Dendritic cell treated with granulocyte-macrophage colony-stimulating factor and Interleukin-4, amounts not matched to agents 40 ng/mL and 50 ng/mL, for 4 days (primary cell): ENCODE data around the gene FGFRL1.
"Not testable (repeated sequence)": the region's sequence is repeated elsewhere in the genome, so short reads cannot be mapped to it uniquely, and the experiment has no call there.

Experiments used
- H3K27ac Mint-ChIP-seq: one replicate; pipeline ENCODE4 v1.8.0; 2022; ENCODE audit warnings: mild to moderate bottlenecking, mixed read lengths
- H3K27me3 Mint-ChIP-seq: one replicate; pipeline ENCODE4 v1.8.0; 2022; ENCODE audit warnings: mild to moderate bottlenecking, mixed read lengths
- H3K36me3 Mint-ChIP-seq: one replicate; pipeline ENCODE4 v1.8.0; 2022; ENCODE audit warnings: low read depth, mixed read lengths
- H3K4me1 Mint-ChIP-seq: one replicate; pipeline ENCODE4 v1.8.0; 2022; ENCODE audit warnings: low read depth, mixed read lengths
- H3K4me3 Mint-ChIP-seq: one replicate; pipeline ENCODE4 v1.8.0; 2022; ENCODE audit warnings: mild to moderate bottlenecking, moderate library complexity, mixed read lengths
- H3K9me3 Mint-ChIP-seq: one replicate; pipeline ENCODE4 v1.8.0; 2022; ENCODE audit warnings: mixed read lengths
- intact Hi-C: fragments of 100-400 bp; cut with micrococcal nuclease; formaldehyde crosslinking; loops from one replicate; pipeline ENCODE4 v1.15.0; 2022

The FGFRL1 gene

DNA sequence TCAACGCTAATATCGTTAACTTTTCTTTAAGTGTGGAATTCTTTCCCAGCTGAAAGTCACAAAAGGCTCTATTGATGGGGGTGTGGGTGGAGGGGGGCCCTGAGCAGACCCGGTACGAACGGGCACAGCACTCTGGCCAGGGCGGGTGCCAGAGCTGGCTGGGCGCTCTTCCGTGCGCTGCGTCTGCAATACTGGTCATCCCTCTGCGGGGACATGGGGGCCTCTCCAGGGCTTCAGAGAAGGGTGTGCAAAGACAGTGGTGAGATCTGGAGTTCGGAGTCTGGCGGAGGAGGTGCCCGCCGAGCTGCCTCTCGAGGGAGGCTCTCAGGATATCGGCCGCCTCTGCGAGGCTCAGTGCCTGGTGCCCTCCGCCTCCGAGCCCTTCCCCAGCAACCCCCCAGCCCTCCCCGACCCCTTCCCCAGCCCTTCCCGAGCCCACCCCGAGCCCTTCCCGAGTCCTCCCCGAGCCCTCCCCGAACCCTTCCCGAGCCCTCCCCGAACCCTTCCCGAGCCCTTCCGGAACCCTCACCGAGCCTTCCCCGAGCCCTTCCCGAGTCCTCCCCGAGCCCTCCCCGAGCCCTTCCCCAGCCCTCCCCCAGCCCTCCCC is 34.3 kb downstream of the FGFRL1 start:
- Mint-ChIP-seq H3K4me3 (no peak overlapping the region), H3K27ac (no peak overlapping the region), H3K4me1 (peaks cover 44% of the 10 kb centered on the region), H3K9me3 (no peaks in the 10 kb centered on the region), H3K27me3 (peaks cover 46% of the 10 kb centered on the region), H3K36me3 (no peaks in the 10 kb centered on the region)
- intact Hi-C loops, result no loop called here

GRCh38 chr4:1046581-1047011 is 35.2 kb downstream of the FGFRL1 start:
- H3K27ac Mint-ChIP-seq, intact Hi-C loops, H3K36me3 Mint-ChIP-seq, H3K9me3 Mint-ChIP-seq, H3K4me3 Mint-ChIP-seq: not testable (repeated sequence)
- peaks cover 48% of the 10 kb centered on the region for H3K27me3 Mint-ChIP-seq
- peaks cover 44% of the 10 kb centered on the region for H3K4me1 Mint-ChIP-seq

GRCh38 chr4:1047106-1047975 is 35.9 kb downstream of the FGFRL1 start:
- intact Hi-C loops, result no loop called here
- H3K27ac Mint-ChIP-seq, result no peak overlapping the region
- no peaks in the 10 kb centered on the region for H3K36me3 Mint-ChIP-seq
- H3K4me1 Mint-ChIP-seq, result peaks cover 44% of the 10 kb centered on the region
- peaks cover 49% of the 10 kb centered on the region for H3K27me3 Mint-ChIP-seq
- no peak overlapping the region for H3K4me3 Mint-ChIP-seq
- no peaks in the 10 kb centered on the region for H3K9me3 Mint-ChIP-seq

- Mint-ChIP-seq H3K36me3 (no peaks in the 10 kb centered on the region), H3K4me1 (peaks cover 41% of the 10 kb centered on the region), H3K27ac (no peak overlapping the region), H3K9me3 (no peaks in the 10 kb centered on the region), H3K4me3 (no peak overlapping the region), H3K27me3 (peaks cover 56% of the 10 kb centered on the region)
- intact Hi-C loops, result no loop called here
Observed at GRCh38 chr4:1047976-1048772, 36.7 kb downstream of the FGFRL1 start.

DNA sequence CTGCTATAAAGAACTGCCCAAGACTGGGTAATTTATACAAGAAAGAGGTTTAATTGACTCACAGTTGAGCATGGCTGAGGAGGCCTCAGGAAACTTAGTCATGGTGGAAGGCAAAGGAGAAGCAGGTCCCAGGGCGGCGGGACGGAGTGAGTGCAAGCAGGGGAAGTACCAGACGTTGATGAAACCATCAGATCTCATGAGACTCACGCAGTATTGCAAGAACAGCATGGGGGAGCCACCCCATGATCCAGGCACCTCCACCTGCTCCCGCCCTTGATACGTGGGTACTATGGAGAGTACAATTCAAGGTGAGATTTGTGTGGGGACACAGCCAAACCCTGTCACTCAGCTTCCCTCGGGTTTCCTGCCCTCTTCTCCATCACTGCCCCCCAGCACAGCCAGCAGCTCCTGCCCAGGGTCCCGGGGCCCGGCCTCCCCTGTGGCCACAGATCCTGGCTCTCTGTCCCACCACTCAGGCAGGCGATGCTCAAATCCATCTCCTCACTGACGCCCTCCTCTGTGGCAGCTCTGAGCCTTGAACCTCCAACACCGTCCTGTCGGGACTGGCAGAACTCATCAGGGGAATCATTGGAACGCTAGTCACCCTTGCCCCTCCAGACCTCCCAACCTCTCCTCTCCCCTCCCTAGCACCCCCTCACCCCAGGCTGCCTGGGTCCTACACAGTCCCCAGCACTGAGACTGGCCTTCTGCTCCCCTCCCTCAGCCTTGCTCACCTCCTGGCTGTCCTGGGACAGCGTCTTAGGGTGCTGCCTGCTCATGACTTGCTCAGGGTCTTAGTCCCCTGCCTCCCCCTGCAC is 37.6 kb downstream of the FGFRL1 start:
- no peak overlapping the region for H3K4me3 Mint-ChIP-seq
- H3K9me3 Mint-ChIP-seq, result no peaks in the 10 kb centered on the region
- no peaks in the 10 kb centered on the region for H3K36me3 Mint-ChIP-seq
- intact Hi-C loops, result no loop called here
- H3K4me1 Mint-ChIP-seq, result peaks cover 33% of the 10 kb centered on the region
- H3K27me3 Mint-ChIP-seq, result peaks cover 61% of the 10 kb centered on the region
- H3K27ac Mint-ChIP-seq, result no peak overlapping the region

- H3K27me3 Mint-ChIP-seq, result peaks cover 62% of the 10 kb centered on the region
- H3K27ac Mint-ChIP-seq, result no peak overlapping the region
- no peaks in the 10 kb centered on the region for H3K36me3 Mint-ChIP-seq
- H3K4me3 Mint-ChIP-seq, result no peak overlapping the region
- H3K4me1 Mint-ChIP-seq, result peaks cover 27% of the 10 kb centered on the region
- intact Hi-C loops, result no loop called here
- no peaks in the 10 kb centered on the region for H3K9me3 Mint-ChIP-seq
Observed at GRCh38 chr4:1049591-1049905, 38.1 kb downstream of the FGFRL1 start.

GRCh38 chr4:1050486-1051213 is 39.2 kb downstream of the FGFRL1 start:
- no peaks in the 10 kb centered on the region for H3K36me3 Mint-ChIP-seq
- H3K4me3 Mint-ChIP-seq, result no peak overlapping the region
- peaks cover 56% of the 10 kb centered on the region for H3K27me3 Mint-ChIP-seq
- intact Hi-C loops, result no loop called here
- no peaks in the 10 kb centered on the region for H3K9me3 Mint-ChIP-seq
- H3K4me1 Mint-ChIP-seq, result peaks cover 22% of the 10 kb centered on the region
- no peak overlapping the region for H3K27ac Mint-ChIP-seq

DNA sequence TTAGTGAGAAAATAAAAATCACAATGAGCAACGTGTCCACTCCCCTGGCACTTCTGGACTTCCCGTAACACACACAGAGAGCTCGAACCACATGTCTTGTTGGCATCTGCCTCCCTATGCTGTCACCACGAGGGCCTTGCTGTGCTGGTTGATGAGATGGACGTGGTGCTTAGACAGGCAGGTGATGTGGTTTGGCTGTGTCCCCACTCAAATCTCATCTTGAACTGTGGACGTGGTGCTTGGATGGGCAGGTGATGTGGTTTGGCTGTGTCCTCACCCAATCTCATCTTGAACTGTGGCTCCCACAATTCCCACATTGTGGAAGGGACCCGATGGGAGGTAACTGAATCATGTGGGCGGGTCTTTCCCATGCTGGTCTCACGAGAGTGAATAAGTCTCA is 40.0 kb downstream of the FGFRL1 start:
- Mint-ChIP-seq H3K4me3 (no peak overlapping the region), H3K27me3 (peaks cover 60% of the 10 kb centered on the region), H3K9me3 (no peaks in the 10 kb centered on the region), H3K36me3 (no peaks in the 10 kb centered on the region), H3K4me1 (peaks cover 30% of the 10 kb centered on the region), H3K27ac (no peak overlapping the region)
- intact Hi-C loops, result no loop called here

DNA sequence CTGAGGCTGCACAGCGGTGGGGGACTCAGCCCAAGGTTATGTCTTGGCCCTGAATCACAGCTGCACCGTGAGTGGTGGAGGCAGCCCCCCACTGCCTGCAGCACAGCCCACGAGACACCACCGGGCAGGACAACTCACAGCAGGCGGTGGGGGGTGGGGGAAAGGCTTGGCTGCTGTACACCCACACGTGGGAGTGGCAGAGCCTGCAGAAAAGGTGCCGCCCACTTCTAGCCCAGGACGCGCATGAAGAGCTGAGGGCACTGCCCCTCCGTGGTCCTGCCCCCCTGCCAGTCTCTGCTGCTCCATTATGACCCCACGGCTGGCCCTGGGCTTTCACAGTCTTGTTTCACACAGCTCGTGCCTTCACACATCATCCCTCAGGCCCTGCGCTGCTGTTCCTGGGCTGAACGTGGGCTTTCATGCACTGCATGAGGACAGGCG is 40.8 kb downstream of the FGFRL1 start:
- Mint-ChIP-seq H3K27me3 (peaks cover 60% of the 10 kb centered on the region), H3K36me3 (no peaks in the 10 kb centered on the region), H3K4me1 (peaks cover 30% of the 10 kb centered on the region), H3K4me3 (no peak overlapping the region), H3K27ac (no peak overlapping the region), H3K9me3 (no peaks in the 10 kb centered on the region)
- intact Hi-C loops, result no loop called here

DNA sequence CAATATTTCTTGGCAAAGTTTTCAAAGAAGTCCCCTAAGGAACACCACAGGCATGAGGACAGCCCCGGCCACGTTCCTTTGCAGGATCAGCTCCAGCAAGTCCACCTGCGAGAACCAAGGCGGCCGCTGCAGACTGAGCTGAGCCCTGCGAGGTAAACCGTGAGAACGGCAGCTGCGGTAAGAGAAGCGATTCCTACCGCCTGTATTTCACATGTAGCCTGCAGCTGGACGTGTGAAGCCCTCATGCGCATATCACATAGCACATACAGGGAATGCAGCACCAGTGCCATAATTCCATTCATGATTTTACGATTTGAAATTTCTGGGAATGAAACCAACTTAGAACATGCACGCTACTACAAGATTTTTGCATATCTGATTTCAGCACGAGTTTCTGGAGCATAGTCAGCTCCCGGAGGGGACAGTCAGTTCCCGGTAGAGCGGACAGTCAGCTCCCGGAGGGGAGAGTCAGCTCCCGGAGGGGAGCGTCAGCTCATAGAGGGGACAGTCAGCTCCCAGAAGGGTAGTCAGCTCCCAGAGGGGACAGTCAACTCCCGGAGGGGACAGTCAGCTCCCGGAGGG is 41.7 kb downstream of the FGFRL1 start:
- intact Hi-C loops, result no loop called here
- Mint-ChIP-seq H3K36me3 (no peaks in the 10 kb centered on the region), H3K9me3 (no peaks in the 10 kb centered on the region), H3K27ac (no peak overlapping the region), H3K4me3 (no peak overlapping the region), H3K4me1 (peaks cover 22% of the 10 kb centered on the region), H3K27me3 (peaks cover 60% of the 10 kb centered on the region)

- peaks cover 15% of the 10 kb centered on the region for H3K4me1 Mint-ChIP-seq
- H3K27me3 Mint-ChIP-seq, result peaks cover 60% of the 10 kb centered on the region
Observed at GRCh38 chr4:1053891-1054290, 42.5 kb downstream of the FGFRL1 start.

GRCh38 chr4:1054696-1055242 is 43.3 kb downstream of the FGFRL1 start:
- H3K4me1 Mint-ChIP-seq, H3K4me3 Mint-ChIP-seq, H3K27ac Mint-ChIP-seq, H3K36me3 Mint-ChIP-seq, H3K9me3 Mint-ChIP-seq, intact Hi-C loops: not testable (repeated sequence)
- peaks cover 56% of the 10 kb centered on the region for H3K27me3 Mint-ChIP-seq

More at GRCh38 chr4:1053891-1054290, 42.5 kb downstream of the FGFRL1 start:
- H3K36me3 Mint-ChIP-seq, H3K4me3 Mint-ChIP-seq, intact Hi-C loops, H3K9me3 Mint-ChIP-seq, H3K27ac Mint-ChIP-seq: not testable (repeated sequence)
